GM21786 (cell line): ENCODE data around the gene CAMSAP1.

Source experiments
- ATAC-seq: cut with Tn5 transposase; IDR thresholded peaks from one replicate; pipeline ENCODE4 v1.9.1; 2021; ENCODE audit not compliant: unreplicated experiment

Gene CAMSAP1

GRCh38 chr9:135776893-135777622 lies 130.3 kb downstream of the CAMSAP1 start:
- ATAC-seq: no peak

- ATAC-seq: no peak
Measured at GRCh38 chr9:135775911-135776310, 131.4 kb downstream of the CAMSAP1 start.

- ATAC-seq: no peak
Measured at GRCh38 chr9:135774794-135775525, 132.4 kb downstream of the CAMSAP1 start.

- no peak for ATAC-seq
Measured at GRCh38 chr9:135774239-135774747, 133.1 kb downstream of the CAMSAP1 start.

- ATAC-seq: no peak
Measured at GRCh38 chr9:135773530-135774238, 133.7 kb downstream of the CAMSAP1 start.

- no peak for ATAC-seq
Measured at GRCh38 chr9:135772702-135773493, 134.4 kb downstream of the CAMSAP1 start.

GRCh38 chr9:135772056-135772646 lies 135.2 kb downstream of the CAMSAP1 start:
- ATAC-seq: no peak

- ATAC-seq: no peak
Measured at GRCh38 chr9:135771401-135772051, 135.8 kb downstream of the CAMSAP1 start.

- ATAC-seq: no peak
Measured at GRCh38 chr9:135770771-135771170, 136.6 kb downstream of the CAMSAP1 start.

GRCh38 chr9:135770203-135770535 lies 137.2 kb downstream of the CAMSAP1 start:
- no peak for ATAC-seq

- ATAC-seq: no peak
Measured at GRCh38 chr9:135769489-135770202, 137.7 kb downstream of the CAMSAP1 start.

GRCh38 chr9:135768516-135769218 lies 138.7 kb downstream of the CAMSAP1 start:
- no peak for ATAC-seq

- ATAC-seq: no peak
Measured at GRCh38 chr9:135766707-135767106, 140.6 kb downstream of the CAMSAP1 start.

- ATAC-seq: no peak
Measured at GRCh38 chr9:135766251-135766650, 141.1 kb downstream of the CAMSAP1 start.

- no peak for ATAC-seq
Measured at GRCh38 chr9:135765416-135765815, 141.9 kb downstream of the CAMSAP1 start.

- ATAC-seq: no peak
Measured at GRCh38 chr9:135764731-135765130, 142.6 kb downstream of the CAMSAP1 start.

- no peak for ATAC-seq
Measured at GRCh38 chr9:135763716-135764446, 143.5 kb downstream of the CAMSAP1 start.

- ATAC-seq: no peak
Measured at GRCh38 chr9:135762921-135763320, 144.4 kb downstream of the CAMSAP1 start.
